Measurements from ENCODE around the gene WBP1L.

DNA sequence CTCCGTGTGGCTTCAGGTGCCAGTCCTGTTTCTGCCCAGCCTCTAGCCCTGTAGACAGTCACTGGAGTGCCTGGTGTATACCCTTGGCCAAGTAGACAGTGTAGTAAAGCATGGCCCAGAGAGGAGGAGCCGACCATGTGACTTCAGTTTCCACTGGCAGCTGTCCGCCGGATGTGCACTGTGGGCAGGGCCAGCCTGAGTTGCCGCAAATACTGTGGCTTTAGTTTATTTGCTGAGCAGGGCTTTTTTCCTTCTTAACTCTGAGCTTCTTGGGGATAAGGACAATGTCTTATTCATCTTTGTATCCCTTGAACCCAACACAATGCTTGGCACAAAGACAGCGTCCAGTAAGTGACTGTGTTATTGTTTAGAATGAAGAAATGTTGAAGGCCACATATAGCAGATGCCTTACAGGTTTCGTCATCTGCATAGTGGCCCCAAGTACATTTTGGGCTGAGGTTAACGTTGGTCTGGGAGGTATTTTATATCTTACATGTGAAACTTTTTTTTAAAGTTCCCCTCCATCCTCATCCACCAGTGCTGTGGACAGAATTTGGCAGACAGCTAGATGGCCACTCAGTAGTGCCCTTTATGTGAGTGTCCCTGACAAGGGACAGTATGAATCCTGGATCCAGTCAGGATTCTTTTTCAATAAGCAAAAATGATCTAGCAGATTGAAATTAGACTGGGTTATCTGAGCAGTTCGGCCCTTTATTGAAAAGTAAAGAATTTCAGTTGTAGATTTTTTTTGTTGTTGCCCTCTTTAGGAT, 52.8 kb downstream of the WBP1L start:
- TF ChIP-seq, protein P1, sequence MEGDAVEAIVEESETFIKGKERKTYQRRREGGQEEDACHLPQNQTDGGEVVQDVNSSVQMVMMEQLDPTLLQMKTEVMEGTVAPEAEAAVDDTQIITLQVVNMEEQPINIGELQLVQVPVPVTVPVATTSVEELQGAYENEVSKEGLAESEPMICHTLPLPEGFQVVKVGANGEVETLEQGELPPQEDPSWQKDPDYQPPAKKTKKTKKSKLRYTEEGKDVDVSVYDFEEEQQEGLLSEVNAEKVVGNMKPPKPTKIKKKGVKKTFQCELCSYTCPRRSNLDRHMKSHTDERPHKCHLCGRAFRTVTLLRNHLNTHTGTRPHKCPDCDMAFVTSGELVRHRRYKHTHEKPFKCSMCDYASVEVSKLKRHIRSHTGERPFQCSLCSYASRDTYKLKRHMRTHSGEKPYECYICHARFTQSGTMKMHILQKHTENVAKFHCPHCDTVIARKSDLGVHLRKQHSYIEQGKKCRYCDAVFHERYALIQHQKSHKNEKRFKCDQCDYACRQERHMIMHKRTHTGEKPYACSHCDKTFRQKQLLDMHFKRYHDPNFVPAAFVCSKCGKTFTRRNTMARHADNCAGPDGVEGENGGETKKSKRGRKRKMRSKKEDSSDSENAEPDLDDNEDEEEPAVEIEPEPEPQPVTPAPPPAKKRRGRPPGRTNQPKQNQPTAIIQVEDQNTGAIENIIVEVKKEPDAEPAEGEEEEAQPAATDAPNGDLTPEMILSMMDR (IDR thresholded peaks at IDR 0.05; ENCODE audit: insufficient read depth, low read length, poor library complexity, severe bottlenecking): no peak
- TF ChIP-seq EZH2phosphoT487 (conservative IDR thresholded peaks at IDR 0.05; ENCODE audit: low read length): no peak

Data from SU-DHL-6 (cell line).